ENCODE data around the gene IAH1. TPM values are rescaled to one million over a fixed set of nuclear protein-coding genes. Genes with fewer than 3 reads are reported as not detected.

Gene IAH1
- total and polyA plus RNA-seq, 2 experiments from 2014 or later: 12.7 to 33.7 TPM

DNA sequence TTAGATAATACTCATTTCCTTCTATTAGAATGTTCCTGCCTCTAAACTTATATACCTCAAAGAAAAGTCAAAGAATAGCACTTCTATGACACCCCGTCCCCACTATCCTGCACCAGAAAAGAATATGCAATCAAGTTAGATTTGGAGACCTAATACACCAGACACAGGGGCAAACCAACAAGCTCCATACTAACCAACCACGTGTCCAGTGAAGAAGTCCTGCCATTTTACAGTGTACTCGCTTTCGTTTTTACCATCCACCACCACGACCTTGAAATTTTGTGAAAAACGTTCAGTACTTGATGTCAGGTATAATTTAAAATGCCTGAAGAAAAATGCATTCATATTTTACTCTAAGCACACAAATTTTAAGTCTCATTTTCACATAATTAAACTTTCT lies 62.2 kb downstream of the IAH1 start:
- Mint-ChIP-seq H3K9me3 (no peaks in the 10 kb centered on the region), H3K4me1 (no peaks in the 10 kb centered on the region; the same call in 2 of the 3 replicates), H3K4me3 (no peak overlapping the region), H3K36me3 (ENCODE audit: low read depth) (no peaks in the 10 kb centered on the region), H3K27ac (no peak overlapping the region), H3K27me3 (ENCODE audit: insufficient read depth, low read depth, poor library complexity) (no peaks in the 10 kb centered on the region)
- Histone ChIP-seq H3K27ac (ENCODE audit: low read depth) (no peak overlapping the region), H3K4me2 (no peak overlapping the region), H3F3A (replicated peaks; ENCODE audit: low read depth) (no peaks in the 10 kb centered on the region), H3K9me2 (ENCODE audit: insufficient read depth) (no peaks in the 10 kb centered on the region), H3K27me3 (ENCODE audit: insufficient read depth) (no peaks in the 10 kb centered on the region), H3K36me3 (ENCODE audit: insufficient read depth) (no peaks in the 10 kb centered on the region), H4K20me1 (replicated peaks; ENCODE audit: insufficient read depth) (no peaks in the 10 kb centered on the region), H2AFZ (no peak overlapping the region), H3K4me3 (no peak overlapping the region), H3K4me1 (ENCODE audit: insufficient read depth) (no peaks in the 10 kb centered on the region), H3K79me2 (replicated peaks; ENCODE audit: insufficient read depth) (0 out of 2 replicates have a peak, but pooled peaks cover 13% of the 10 kb centered on the region)
- ATAC-seq (no peak), DNase-seq (ENCODE audit: low spot score) (no peak)
- TF ChIP-seq JUNB (IDR thresholded peaks at IDR 0.05; ENCODE audit: unreplicated experiment) (no peak), REST (IDR thresholded peaks at IDR 0.05; ENCODE audit: unreplicated experiment) (no peak), STAT1 (IDR thresholded peaks at IDR 0.05; ENCODE audit: unreplicated experiment) (no peak), ZNF114 (CRISPR knock-in tag; IDR thresholded peaks at IDR 0.05) (no peak), CREB1 (CRISPR knock-in tag; IDR thresholded peaks at IDR 0.05; ENCODE audit: low read depth) (no peak), POLR2AphosphoS5 (IDR thresholded peaks at IDR 0.05; ENCODE audit: low read depth) (no peak), CTCF (conservative IDR thresholded peaks at IDR 0.05; ENCODE audit: low read depth in 2 of 2) (no peak), EZH2 (IDR thresholded peaks at IDR 0.05; ENCODE audit: low read depth, unreplicated experiment) (no peak), ZNF331 (CRISPR knock-in tag; IDR thresholded peaks at IDR 0.05; ENCODE audit: low read depth) (no peak), NANOG (IDR thresholded peaks at IDR 0.05; ENCODE audit: borderline replicate concordance) (no peak)
- TF ChIP-seq, protein P1, sequence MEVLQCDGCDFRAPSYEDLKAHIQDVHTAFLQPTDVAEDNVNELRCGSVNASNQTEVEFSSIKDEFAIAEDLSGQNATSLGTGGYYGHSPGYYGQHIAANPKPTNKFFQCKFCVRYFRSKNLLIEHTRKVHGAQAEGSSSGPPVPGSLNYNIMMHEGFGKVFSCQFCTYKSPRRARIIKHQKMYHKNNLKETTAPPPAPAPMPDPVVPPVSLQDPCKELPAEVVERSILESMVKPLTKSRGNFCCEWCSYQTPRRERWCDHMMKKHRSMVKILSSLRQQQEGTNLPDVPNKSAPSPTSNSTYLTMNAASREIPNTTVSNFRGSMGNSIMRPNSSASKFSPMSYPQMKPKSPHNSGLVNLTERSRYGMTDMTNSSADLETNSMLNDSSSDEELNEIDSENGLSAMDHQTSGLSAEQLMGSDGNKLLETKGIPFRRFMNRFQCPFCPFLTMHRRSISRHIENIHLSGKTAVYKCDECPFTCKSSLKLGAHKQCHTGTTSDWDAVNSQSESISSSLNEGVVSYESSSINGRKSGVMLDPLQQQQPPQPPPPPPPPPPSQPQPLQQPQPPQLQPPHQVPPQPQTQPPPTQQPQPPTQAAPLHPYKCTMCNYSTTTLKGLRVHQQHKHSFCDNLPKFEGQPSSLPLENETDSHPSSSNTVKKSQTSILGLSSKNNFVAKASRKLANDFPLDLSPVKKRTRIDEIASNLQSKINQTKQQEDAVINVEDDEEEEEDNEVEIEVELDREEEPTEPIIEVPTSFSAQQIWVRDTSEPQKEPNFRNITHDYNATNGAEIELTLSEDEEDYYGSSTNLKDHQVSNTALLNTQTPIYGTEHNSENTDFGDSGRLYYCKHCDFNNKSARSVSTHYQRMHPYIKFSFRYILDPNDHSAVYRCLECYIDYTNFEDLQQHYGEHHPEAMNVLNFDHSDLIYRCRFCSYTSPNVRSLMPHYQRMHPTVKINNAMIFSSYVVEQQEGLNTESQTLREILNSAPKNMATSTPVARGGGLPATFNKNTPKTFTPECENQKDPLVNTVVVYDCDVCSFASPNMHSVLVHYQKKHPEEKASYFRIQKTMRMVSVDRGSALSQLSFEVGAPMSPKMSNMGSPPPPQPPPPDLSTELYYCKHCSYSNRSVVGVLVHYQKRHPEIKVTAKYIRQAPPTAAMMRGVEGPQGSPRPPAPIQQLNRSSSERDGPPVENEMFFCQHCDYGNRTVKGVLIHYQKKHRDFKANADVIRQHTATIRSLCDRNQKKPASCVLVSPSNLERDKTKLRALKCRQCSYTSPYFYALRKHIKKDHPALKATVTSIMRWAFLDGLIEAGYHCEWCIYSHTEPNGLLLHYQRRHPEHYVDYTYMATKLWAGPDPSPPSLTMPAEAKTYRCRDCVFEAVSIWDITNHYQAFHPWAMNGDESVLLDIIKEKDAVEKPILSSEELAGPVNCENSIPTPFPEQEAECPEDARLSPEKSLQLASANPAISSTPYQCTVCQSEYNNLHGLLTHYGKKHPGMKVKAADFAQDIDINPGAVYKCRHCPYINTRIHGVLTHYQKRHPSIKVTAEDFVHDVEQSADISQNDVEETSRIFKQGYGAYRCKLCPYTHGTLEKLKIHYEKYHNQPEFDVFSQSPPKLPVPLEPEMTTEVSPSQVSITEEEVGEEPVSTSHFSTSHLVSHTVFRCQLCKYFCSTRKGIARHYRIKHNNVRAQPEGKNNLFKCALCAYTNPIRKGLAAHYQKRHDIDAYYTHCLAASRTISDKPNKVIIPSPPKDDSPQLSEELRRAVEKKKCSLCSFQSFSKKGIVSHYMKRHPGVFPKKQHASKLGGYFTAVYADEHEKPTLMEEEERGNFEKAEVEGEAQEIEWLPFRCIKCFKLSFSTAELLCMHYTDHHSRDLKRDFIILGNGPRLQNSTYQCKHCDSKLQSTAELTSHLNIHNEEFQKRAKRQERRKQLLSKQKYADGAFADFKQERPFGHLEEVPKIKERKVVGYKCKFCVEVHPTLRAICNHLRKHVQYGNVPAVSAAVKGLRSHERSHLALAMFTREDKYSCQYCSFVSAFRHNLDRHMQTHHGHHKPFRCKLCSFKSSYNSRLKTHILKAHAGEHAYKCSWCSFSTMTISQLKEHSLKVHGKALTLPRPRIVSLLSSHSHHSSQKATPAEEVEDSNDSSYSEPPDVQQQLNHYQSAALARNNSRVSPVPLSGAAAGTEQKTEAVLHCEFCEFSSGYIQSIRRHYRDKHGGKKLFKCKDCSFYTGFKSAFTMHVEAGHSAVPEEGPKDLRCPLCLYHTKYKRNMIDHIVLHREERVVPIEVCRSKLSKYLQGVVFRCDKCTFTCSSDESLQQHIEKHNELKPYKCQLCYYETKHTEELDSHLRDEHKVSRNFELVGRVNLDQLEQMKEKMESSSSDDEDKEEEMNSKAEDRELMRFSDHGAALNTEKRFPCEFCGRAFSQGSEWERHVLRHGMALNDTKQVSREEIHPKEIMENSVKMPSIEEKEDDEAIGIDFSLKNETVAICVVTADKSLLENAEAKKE (CRISPR knock-in tag; IDR thresholded peaks at IDR 0.05): no peak
- TF ChIP-seq, protein P2, sequence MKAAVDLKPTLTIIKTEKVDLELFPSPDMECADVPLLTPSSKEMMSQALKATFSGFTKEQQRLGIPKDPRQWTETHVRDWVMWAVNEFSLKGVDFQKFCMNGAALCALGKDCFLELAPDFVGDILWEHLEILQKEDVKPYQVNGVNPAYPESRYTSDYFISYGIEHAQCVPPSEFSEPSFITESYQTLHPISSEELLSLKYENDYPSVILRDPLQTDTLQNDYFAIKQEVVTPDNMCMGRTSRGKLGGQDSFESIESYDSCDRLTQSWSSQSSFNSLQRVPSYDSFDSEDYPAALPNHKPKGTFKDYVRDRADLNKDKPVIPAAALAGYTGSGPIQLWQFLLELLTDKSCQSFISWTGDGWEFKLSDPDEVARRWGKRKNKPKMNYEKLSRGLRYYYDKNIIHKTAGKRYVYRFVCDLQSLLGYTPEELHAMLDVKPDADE (IDR thresholded peaks at IDR 0.05): no peak
